B cell (primary cell): ENCODE results near the gene ATP10B.

Experiments
- EZH2 ChIP-seq: IDR thresholded peaks from 2 replicates; pipeline ENCODE4 v1.6.1; 2012; ENCODE audit warnings: borderline replicate concordance, low read depth, mild to moderate bottlenecking, moderate library complexity, low read length; ENCODE audit not compliant: insufficient read depth, poor library complexity, severe bottlenecking
- TF ChIP-seq, protein P1 (sequence below): fragments of 200-600 bp; IDR thresholded peaks from one replicate; pipeline ENCODE4 v1.8.0; 2022; ENCODE audit warnings: antibody characterized with exemption, mild to moderate bottlenecking

DNA sequence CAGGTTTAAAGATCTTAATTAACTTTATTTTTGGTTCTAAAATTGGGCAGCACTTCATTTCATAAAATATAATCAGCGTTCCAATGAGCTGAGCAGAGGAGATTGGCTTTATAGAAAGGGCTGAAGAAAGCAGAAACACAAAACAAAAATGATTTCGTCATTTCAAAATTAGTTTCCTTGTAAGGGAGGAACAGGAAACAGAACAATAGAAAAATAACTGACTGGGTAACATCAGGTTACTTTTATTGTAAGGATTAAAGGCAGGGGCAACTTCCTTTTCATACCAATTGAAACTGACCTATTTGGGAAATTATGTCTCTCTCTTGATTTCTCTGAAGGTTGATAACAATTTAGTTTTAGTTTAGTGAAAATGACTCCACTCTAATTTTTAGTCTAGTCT, 157.1 kb downstream of the ATP10B start:
- TF ChIP-seq, protein P1, sequence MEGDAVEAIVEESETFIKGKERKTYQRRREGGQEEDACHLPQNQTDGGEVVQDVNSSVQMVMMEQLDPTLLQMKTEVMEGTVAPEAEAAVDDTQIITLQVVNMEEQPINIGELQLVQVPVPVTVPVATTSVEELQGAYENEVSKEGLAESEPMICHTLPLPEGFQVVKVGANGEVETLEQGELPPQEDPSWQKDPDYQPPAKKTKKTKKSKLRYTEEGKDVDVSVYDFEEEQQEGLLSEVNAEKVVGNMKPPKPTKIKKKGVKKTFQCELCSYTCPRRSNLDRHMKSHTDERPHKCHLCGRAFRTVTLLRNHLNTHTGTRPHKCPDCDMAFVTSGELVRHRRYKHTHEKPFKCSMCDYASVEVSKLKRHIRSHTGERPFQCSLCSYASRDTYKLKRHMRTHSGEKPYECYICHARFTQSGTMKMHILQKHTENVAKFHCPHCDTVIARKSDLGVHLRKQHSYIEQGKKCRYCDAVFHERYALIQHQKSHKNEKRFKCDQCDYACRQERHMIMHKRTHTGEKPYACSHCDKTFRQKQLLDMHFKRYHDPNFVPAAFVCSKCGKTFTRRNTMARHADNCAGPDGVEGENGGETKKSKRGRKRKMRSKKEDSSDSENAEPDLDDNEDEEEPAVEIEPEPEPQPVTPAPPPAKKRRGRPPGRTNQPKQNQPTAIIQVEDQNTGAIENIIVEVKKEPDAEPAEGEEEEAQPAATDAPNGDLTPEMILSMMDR: no peak
- no peak for TF ChIP-seq EZH2
